Mucosa of stomach (tissue), 1 donor: Measurements from ENCODE around the gene DNAH3.
"Not testable (repeated sequence)": the region's sequence is repeated elsewhere in the genome, so short reads cannot be mapped to it uniquely, and the experiment has no call there.

Experiments used
- H3K27me3 ChIP-seq: one replicate; pipeline ENCODE4 v1.7.0; 2013; ENCODE audit warnings: mild to moderate bottlenecking, low read length; ENCODE audit not compliant: control insufficient read depth, insufficient read depth
- H3K36me3 ChIP-seq: one replicate; pipeline ENCODE4 v1.7.0; 2013; ENCODE audit warnings: low read length; ENCODE audit not compliant: control insufficient read depth, insufficient read depth
- H3K4me1 ChIP-seq: one replicate; pipeline ENCODE4 v1.7.0; 2013; ENCODE audit warnings: mild to moderate bottlenecking, low read length; ENCODE audit not compliant: control insufficient read depth, insufficient read depth
- H3K4me3 ChIP-seq: one replicate; pipeline ENCODE4 v1.7.0; 2013; ENCODE audit warnings: low read length
- H3K9ac ChIP-seq: one replicate; pipeline ENCODE4 v1.7.0; 2013; ENCODE audit warnings: mild to moderate bottlenecking, low read length, moderate library complexity
- H3K9me3 ChIP-seq: one replicate; pipeline ENCODE4 v1.7.0; 2013; ENCODE audit warnings: mild to moderate bottlenecking, low read length, moderate library complexity; ENCODE audit not compliant: control insufficient read depth
- donor health status: Pancreatic carcinoma.

DNAH3 gene

DNA sequence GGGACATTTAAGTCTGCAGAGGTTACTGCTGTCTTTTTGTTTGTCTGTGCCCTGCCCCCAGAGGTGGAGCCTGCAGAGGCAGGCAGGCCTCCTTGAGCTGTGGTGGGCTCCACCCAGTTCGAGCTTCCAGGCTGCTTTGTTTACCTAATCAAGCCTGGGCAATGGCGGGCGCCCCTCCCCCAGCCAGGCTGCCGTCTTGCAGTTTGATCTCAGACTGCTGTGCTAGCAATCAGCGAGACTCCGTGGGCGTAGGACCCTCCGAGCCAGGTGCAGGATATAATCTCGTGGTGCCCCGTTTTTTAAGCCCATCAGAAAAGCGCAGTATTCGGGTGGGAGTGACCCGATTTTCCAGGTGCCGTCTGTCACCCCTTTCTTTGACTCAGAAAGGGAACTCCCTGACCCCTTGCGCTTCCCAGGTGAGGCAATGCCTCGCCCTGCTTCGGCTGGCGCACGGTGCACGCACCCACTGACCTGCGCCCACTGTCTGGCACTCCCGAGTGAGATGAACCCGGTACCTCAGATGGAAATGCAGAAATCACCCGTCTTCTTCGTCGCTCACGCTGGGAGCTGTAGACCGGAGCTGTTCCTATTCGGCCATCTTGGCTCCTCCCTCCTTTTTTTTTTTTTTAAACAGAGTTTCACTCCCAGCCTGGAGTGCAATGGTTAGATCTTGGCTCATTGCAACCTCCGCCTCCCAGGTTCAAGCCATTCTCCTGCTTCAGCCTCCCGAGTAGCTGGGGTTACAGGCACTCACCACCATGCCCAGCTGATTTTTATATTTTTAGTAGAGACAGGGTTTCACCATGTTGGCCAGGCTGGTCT lies 102.3 kb downstream of the DNAH3 start:
- H3K9me3 ChIP-seq, H3K27me3 ChIP-seq, H3K36me3 ChIP-seq, H3K4me1 ChIP-seq, H3K4me3 ChIP-seq, H3K9ac ChIP-seq: not testable (repeated sequence)

DNA sequence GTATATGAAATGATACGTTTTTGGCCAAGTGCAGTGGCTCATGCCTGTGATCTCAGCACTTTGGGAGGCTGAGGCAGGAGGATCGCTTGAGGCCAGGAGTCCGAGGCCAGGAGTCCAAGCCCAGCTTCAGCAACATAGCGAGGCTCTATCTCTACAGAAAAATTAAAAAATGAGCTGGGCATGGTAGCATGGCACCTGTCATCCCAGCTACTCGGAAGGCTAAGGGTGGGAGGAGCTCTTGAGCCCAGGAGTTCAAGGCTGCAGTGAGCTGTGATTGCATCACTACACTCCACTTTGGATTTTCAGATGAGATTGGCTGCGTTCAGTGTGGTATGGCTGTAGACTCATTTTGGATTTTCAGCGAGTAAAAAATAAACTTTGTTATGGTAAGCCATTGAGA lies 112.4 kb downstream of the DNAH3 start:
- no peaks in the 10 kb centered on the region for H3K27me3 ChIP-seq
- no peaks in the 10 kb centered on the region for H3K36me3 ChIP-seq
- no peak overlapping the region for H3K4me3 ChIP-seq
- H3K4me1 ChIP-seq: no peaks in the 10 kb centered on the region
- no peak overlapping the region for H3K9ac ChIP-seq
- no peaks in the 10 kb centered on the region for H3K9me3 ChIP-seq

DNA sequence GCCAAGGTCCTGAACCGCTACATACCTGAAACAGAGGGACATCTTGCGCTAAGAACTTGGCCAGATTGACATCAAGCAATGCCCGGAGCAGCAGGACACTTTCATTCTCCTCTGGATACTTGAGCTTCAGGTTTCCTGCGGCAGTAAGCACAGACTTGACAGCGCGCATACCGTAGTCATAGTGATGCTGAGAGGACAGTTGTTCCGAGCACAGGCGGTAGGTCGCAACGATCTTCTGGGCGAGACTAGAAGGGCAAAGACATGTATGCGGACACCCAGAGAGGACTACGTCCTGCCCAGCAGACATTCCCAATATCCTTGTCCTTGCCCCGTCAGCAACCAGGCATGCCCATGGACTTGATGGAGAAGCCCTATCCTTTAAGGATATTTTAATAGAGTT lies 112.9 kb downstream of the DNAH3 start:
- no peaks in the 10 kb centered on the region for H3K27me3 ChIP-seq
- no peaks in the 10 kb centered on the region for H3K4me1 ChIP-seq
- no peak overlapping the region for H3K9ac ChIP-seq
- no peaks in the 10 kb centered on the region for H3K36me3 ChIP-seq
- H3K4me3 ChIP-seq: no peak overlapping the region
- no peaks in the 10 kb centered on the region for H3K9me3 ChIP-seq

DNA sequence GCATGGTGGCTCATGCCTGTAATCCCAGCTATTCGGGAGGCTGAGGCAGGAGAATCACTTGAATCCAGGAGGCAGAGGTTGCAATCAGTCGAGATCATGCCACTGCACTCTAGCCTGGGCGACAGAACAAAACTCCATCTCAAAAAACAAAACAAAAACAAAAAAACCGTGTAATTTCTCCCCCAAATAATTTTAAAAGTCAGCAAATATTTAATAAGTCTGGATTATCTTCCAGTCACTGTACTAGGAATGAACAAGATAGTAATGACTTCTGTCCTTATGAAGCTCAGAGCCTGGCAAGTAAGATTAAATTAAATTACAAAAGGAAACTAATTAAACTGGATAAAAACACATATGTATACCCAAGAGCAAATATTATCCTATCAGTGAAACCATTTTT lies 113.5 kb downstream of the DNAH3 start:
- Histone ChIP-seq H3K4me1 (no peaks in the 10 kb centered on the region), H3K9me3 (no peaks in the 10 kb centered on the region), H3K36me3 (no peaks in the 10 kb centered on the region), H3K27me3 (no peaks in the 10 kb centered on the region), H3K4me3 (no peak overlapping the region), H3K9ac (no peak overlapping the region)

DNA sequence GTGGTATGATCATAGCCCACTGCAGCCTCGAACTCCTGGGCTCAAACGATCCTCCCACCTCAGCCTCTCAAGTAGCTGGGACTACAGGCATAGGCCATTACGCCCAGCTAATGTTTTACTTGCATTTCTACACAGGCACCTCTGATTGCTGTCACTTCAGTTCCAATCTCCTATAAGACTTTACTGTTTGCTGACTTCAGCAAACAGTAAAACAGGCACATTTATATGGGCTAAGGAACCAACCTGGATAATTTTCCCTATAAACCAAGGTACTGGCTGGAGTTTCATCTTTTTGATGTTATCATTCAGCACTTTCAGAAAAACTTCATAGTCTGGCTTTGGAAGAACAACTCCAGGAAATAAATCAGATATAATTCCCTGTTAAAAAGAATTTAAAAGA lies 114.2 kb downstream of the DNAH3 start:
- Histone ChIP-seq H3K9me3 (no peaks in the 10 kb centered on the region), H3K4me3 (no peak overlapping the region), H3K27me3 (no peaks in the 10 kb centered on the region), H3K36me3 (no peaks in the 10 kb centered on the region), H3K9ac (no peak overlapping the region), H3K4me1 (no peaks in the 10 kb centered on the region)

DNA sequence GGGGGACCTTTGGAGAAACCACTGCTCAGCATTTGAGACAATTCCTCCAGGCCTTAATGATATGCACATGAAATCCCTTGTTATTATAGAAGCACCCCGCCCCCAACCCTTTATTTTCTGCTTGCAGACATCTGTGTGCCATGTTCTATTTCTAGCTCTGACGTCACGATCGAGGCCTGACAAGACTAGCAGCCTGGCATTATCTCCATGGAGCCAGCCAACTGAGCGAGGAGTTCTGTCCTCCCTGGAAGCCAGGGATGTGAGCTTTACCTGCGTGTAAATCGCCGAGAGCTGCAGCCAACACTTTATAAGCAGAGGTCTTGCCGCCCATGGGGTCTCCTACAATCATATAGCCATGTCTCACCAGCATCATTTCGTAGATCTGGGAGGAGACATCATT lies 116.9 kb downstream of the DNAH3 start:
- H3K27me3 ChIP-seq: no peaks in the 10 kb centered on the region
- no peak overlapping the region for H3K4me3 ChIP-seq
- no peak overlapping the region for H3K9ac ChIP-seq
- no peaks in the 10 kb centered on the region for H3K4me1 ChIP-seq
- H3K36me3 ChIP-seq: no peaks in the 10 kb centered on the region
- H3K9me3 ChIP-seq: no peaks in the 10 kb centered on the region

DNA sequence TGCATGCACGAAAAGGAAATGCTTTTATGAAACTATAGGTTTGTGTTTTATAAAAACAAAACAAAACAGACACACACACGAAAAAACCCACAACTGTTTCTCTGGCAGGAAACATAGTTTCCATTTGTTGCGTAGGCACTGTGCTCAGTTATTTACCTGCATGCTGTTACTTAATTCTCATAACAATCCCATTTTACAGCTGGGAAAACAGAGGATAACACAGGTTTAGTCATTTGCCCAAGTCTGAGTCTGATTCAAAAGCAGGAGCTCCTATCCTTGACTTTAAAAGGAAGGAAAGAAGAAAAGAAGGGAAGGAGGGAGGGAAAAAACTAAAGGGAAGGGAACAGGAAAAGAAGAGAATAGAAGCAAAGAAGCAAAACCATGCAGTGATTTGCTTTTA lies 117.4 kb downstream of the DNAH3 start:
- Histone ChIP-seq H3K27me3 (no peaks in the 10 kb centered on the region), H3K4me1 (no peaks in the 10 kb centered on the region), H3K9me3 (no peaks in the 10 kb centered on the region), H3K36me3 (no peaks in the 10 kb centered on the region), H3K9ac (no peak overlapping the region), H3K4me3 (no peak overlapping the region)

DNA sequence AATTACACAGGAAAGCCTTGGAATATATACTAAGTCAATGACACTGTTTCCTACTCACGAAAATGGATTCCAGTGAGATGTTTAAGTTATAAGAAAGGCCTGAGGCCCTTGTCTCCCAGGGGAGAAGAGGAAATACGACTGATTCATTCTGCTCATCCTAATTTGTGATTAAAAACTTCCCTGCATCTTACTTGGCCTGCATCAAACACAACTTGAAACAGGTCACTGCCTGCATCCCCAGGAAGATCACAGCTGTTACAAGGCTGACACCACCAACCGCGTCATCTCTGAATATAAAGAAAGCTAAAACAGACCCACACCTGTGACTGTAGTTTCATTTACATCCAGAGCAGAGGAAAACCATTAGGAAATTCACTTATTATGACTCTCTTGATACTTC lies 121.9 kb downstream of the DNAH3 start:
- no peak overlapping the region for H3K4me3 ChIP-seq
- H3K36me3 ChIP-seq: no peaks in the 10 kb centered on the region
- peaks cover 7% of the 10 kb centered on the region for H3K4me1 ChIP-seq
- H3K9me3 ChIP-seq: no peaks in the 10 kb centered on the region
- no peak overlapping the region for H3K9ac ChIP-seq
- no peaks in the 10 kb centered on the region for H3K27me3 ChIP-seq

DNA sequence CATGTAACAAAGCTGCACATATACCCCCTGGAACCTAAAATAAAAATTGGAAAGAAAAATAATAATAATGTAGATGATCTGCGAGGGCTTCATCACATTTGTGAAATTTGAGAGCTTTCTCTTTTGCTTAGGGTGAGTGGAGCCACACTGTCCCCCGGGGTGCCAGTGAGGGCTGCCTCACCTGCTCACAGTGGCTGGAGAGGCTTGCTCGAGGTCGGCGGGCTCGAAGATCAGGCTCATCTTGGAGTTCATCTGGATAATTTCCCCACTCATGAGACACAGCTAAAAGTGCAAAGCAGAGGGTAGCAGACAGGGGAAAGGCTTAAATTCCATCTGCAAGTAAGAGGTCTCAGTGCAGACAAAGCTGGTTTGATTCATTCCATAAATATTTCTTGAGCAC lies 123.8 kb downstream of the DNAH3 start:
- H3K4me1 ChIP-seq: peaks cover 14% of the 10 kb centered on the region
- no peaks in the 10 kb centered on the region for H3K36me3 ChIP-seq
- H3K9ac ChIP-seq: no peak overlapping the region
- H3K9me3 ChIP-seq: no peaks in the 10 kb centered on the region
- no peak overlapping the region for H3K4me3 ChIP-seq
- no peaks in the 10 kb centered on the region for H3K27me3 ChIP-seq

DNA sequence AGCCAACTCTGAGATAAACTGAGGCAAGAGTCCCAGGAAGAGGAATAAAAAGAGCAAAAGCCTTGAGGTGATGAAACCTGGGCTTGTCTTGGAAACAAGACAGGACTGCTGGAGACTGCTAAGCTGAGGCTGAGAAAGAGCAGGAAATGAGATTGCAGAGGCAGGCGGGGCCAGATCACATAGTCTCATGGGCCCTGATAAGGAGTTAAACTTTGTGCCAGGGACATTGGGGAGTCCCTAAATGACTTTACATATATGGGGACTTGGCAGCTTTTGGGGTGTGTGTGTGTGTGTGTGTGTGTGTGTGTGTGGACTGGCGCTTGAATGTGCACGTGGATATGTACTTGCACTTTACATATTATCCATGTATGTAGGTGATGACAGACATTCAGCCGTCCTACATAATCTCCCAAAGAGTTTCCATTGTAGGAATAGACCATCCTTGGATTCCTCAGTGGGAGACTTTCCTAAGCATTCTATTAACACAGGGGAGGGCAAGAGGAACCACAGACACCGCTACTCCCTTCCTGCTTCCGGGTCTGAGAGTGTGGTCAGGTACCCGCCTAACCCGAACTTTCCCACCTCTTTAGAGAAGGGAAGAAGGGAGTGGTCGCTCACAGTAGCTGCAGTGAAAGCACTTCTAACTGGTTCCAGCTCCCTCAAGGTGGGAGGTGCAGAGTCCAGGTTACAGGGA lies 127.0 kb downstream of the DNAH3 start:
- Histone ChIP-seq H3K4me1 (peaks cover 14% of the 10 kb centered on the region), H3K36me3 (no peaks in the 10 kb centered on the region), H3K9me3 (no peaks in the 10 kb centered on the region), H3K27me3 (no peaks in the 10 kb centered on the region), H3K9ac (no peak overlapping the region), H3K4me3 (no peak overlapping the region)

DNA sequence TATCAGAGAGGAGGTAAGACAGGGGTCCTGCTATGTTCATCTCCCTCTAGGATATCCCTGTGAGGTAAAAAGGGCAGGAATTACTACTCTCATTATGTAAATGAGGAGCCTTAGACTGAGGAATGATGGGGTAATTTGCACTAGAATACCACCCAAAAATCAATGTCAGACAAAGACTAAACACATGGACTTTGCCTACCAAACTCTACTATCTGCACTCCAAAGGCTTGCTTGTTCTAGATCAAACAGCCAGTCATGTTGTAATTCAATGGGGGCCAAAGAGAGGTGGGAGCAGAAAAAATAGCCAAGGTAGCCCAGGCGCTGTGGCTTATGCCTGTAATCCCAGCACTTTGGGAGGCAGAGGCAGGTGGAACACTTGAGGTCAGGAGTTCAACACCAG lies 129.3 kb downstream of the DNAH3 start:
- Histone ChIP-seq H3K9me3 (no peaks in the 10 kb centered on the region), H3K36me3 (no peaks in the 10 kb centered on the region), H3K9ac (no peak overlapping the region), H3K4me3 (no peak overlapping the region), H3K4me1 (peaks cover 14% of the 10 kb centered on the region), H3K27me3 (no peaks in the 10 kb centered on the region)

DNA sequence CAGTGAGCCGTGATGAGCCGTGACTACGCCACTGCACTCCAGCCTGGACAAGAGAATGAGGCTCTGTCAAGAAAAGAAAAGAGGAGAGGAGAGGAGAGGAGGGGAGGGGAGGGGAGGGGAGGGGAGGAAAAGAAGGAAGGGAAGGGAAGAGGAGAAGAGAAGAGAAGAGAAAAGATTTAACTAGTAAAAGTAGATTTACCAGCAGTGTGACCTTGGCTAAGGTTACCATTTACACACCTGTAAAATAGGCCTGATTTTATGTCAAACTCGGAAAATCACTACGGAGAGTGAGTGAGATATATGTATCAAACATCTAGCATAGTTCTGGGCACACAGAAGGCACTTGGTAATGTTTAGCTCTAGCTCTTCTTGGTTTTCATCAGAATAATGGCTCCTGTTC lies 140.8 kb downstream of the DNAH3 start:
- Histone ChIP-seq H3K9me3 (no peaks in the 10 kb centered on the region), H3K4me1 (no peaks in the 10 kb centered on the region), H3K27me3 (no peaks in the 10 kb centered on the region), H3K36me3 (no peaks in the 10 kb centered on the region), H3K4me3 (no peak overlapping the region), H3K9ac (no peak overlapping the region)
